SK-N-SH (cell line): ENCODE measurements around the gene LCN10. TPM values are rescaled to one million over a fixed set of nuclear protein-coding genes. Genes with fewer than 3 reads are reported as not detected.

Source experiments
- CTCF ChIA-PET: fragments of 300-600, 350-600 bp; formaldehyde crosslinking; extraction: SDS; loops from one replicate; lab custom pipeline; 2021; lab: Yijun Ruan, JAX
- POLR2A ChIA-PET: fragments of 350-600 bp; sonication (Branson Sonifier 250); formaldehyde crosslinking; extraction: SDS; loops from one replicate; lab custom pipeline; 2020; ENCODE audit warnings: antibody characterized with exemption, inconsistent platforms; lab: Yijun Ruan, JAX
- DNase-seq: peaks from one replicate; pipeline ENCODE4 v3.0.0; 2012
- H2AFZ ChIP-seq: fragments of 200-600 bp; sonication (generic); 2 replicates; pipeline ENCODE4 v1.8.1; 2016; ENCODE audit warnings: antibody characterized with exemption, mild to moderate bottlenecking, low read depth
- H3F3A ChIP-seq: fragments of 200-600 bp; sonication (generic); replicated peaks from 2 replicates; pipeline ENCODE3; 2016; ENCODE audit warnings: antibody characterized with exemption, mild to moderate bottlenecking; ENCODE audit not compliant: insufficient read depth
- H3K27ac ChIP-seq, 2 experiments: fragments of 200-500 bp in 1 of 2; fragments of 200-600 bp in 1 of 2; sonication (Bioruptor generic) in 1 of 2; sonication (generic), shearing (Covaris generic) in 1 of 2; 2 replicates each; pipeline versions ENCODE4 v1.5.1 to v1.6.1; 2014 to 2016; ENCODE audit warnings: low read depth in 2 of 2, inconsistent platforms in 1 of 2, low read length in 1 of 2, mild to moderate bottlenecking in 1 of 2, mixed read lengths in 1 of 2
- H3K27me3 ChIP-seq: fragments of 200-600 bp; sonication (generic), shearing (Covaris generic); 2 replicates; pipeline ENCODE4 v1.6.1; 2016; ENCODE audit warnings: mixed run types; ENCODE audit not compliant: insufficient read depth
- H3K36me3 ChIP-seq, 2 experiments: fragments of 200-500 bp in 1 of 2; fragments of 200-600 bp in 1 of 2; sonication (Bioruptor generic) in 1 of 2; sonication (generic) in 1 of 2; replicated peaks in 1 of 2; 2 replicates each; pipeline versions ENCODE3 to v1.5.1; 2014 to 2016; ENCODE audit warnings: low read length in 1 of 2, mild to moderate bottlenecking in 1 of 2; ENCODE audit not compliant: insufficient read depth in 2 of 2, control insufficient read depth in 1 of 2
- H3K4me1 ChIP-seq, 2 experiments: fragments of 200-500 bp in 1 of 2; fragments of 200-600 bp in 1 of 2; sonication (Bioruptor generic) in 1 of 2; sonication (generic), shearing (Covaris generic) in 1 of 2; 2 replicates each; pipeline versions ENCODE4 v1.5.1 to v1.6.1; 2014 to 2016; ENCODE audit warnings: low read depth in 1 of 2, low read length in 1 of 2, mixed run types in 1 of 2; ENCODE audit not compliant: insufficient read depth in 2 of 2, control insufficient read depth in 1 of 2
- H3K4me2 ChIP-seq: fragments of 200-600 bp; sonication (generic), shearing (Covaris generic); 2 replicates; pipeline ENCODE4 v1.6.1; 2017; ENCODE audit warnings: mixed run types
- H3K4me3 ChIP-seq, 2 experiments: fragments of 200-500 bp in 1 of 2; fragments of 200-600 bp in 1 of 2; sonication (Bioruptor generic) in 1 of 2; sonication (generic), shearing (Covaris generic) in 1 of 2; 2 replicates each; pipeline versions ENCODE4 v1.5.1 to v1.8.1; 2014 to 2016; ENCODE audit warnings: low read depth in 2 of 2, inconsistent platforms in 1 of 2, low read length in 1 of 2, mild to moderate bottlenecking in 1 of 2, mixed read lengths in 1 of 2, moderate library complexity in 1 of 2
- H3K79me2 ChIP-seq: fragments of 200-600 bp; sonication (generic); 2 replicates; pipeline ENCODE4 v1.8.1; 2017; ENCODE audit warnings: mild to moderate bottlenecking; ENCODE audit not compliant: insufficient read depth
- H3K9ac ChIP-seq: fragments of 200-600 bp; sonication (generic); 2 replicates; pipeline ENCODE4 v1.6.1; 2017; ENCODE audit warnings: mixed run types
- H3K9me2 ChIP-seq: fragments of 200-600 bp; sonication (generic); 2 replicates; pipeline ENCODE4 v1.6.1; 2017; ENCODE audit warnings: mixed run types
- H3K9me3 ChIP-seq: fragments of 200-600 bp; sonication (generic); 2 replicates; pipeline ENCODE4 v1.6.1; 2017; ENCODE audit warnings: mixed run types, mild to moderate bottlenecking, moderate library complexity
- H4K20me1 ChIP-seq: fragments of 200-600 bp; sonication (generic); 2 replicates; pipeline ENCODE4 v1.6.1; 2017; ENCODE audit warnings: mild to moderate bottlenecking, mixed run types; ENCODE audit not compliant: insufficient read depth
- ELF1 ChIP-seq: IDR thresholded peaks from 2 replicates; pipeline ENCODE4 v1.4.0; 2012
- EP300 ChIP-seq, 2 experiments: IDR thresholded peaks; 2 replicates each; pipeline versions ENCODE4 v1.4.0 to v1.6.1; 2012; ENCODE audit warnings: borderline replicate concordance in 1 of 2, low read depth in 1 of 2, low read length in 1 of 2
- FOSL2 ChIP-seq: IDR thresholded peaks from 2 replicates; pipeline ENCODE4 v1.4.0; 2012; ENCODE audit warnings: low read depth, mild to moderate bottlenecking, moderate library complexity, borderline replicate concordance
- GABPA ChIP-seq: IDR thresholded peaks from 2 replicates; pipeline ENCODE4 v1.4.0; 2012; ENCODE audit warnings: low read depth, mild to moderate bottlenecking
- MEF2A ChIP-seq: IDR thresholded peaks from 2 replicates; pipeline ENCODE4 v1.4.0; 2012; ENCODE audit warnings: low read depth, borderline replicate concordance
- NFIC ChIP-seq: IDR thresholded peaks from 2 replicates; pipeline ENCODE4 v1.4.0; 2012; ENCODE audit warnings: borderline replicate concordance
- PBX3 ChIP-seq: IDR thresholded peaks from 2 replicates; pipeline ENCODE4; 2012
- POLR2AphosphoS5 ChIP-seq: IDR thresholded peaks from 2 replicates; pipeline ENCODE4 v1.6.1; 2012; ENCODE audit warnings: low read depth, low read length
- RCOR1 ChIP-seq: fragments of 150-350 bp; IDR thresholded peaks from 2 replicates; pipeline ENCODE4 v1.6.1; 2017; ENCODE audit warnings: antibody characterized with exemption, low read length
- RFX5 ChIP-seq: IDR thresholded peaks from 2 replicates; pipeline ENCODE4 v1.6.1; 2012; ENCODE audit warnings: mild to moderate bottlenecking, improper control_type of control experiment, low read length
- RXRA ChIP-seq: IDR thresholded peaks from 2 replicates; pipeline ENCODE4 v1.4.0; 2012; ENCODE audit warnings: low read depth, mild to moderate bottlenecking, borderline replicate concordance
- SMC3 ChIP-seq: IDR thresholded peaks from 2 replicates; pipeline ENCODE4 v1.6.1; 2012; ENCODE audit warnings: low read depth, low read length, improper control_type of control experiment
- TAF1 ChIP-seq: IDR thresholded peaks from 2 replicates; pipeline ENCODE4 v1.6.1; 2012; ENCODE audit warnings: low read depth, mild to moderate bottlenecking, low read length, moderate library complexity, borderline replicate concordance
- USF2 ChIP-seq: fragments of 150-350 bp; IDR thresholded peaks from 2 replicates; pipeline ENCODE4 v1.6.1; 2017; ENCODE audit warnings: antibody characterized with exemption, low read length, low read depth, borderline replicate concordance
- WGBS: methylation state at CpG from one replicate; pipeline ENCODE4 v1.1.6; 2017; ENCODE audit warnings: low lambda C conversion rate; 5-methylcytosine and 5-hydroxymethylcytosine counted together
- polyA plus RNA-seq, 3 experiments: library from polyadenylated mRNA; depleted of rRNA; stranded (reverse); fragments of >200 nt; gene quantifications; 2 replicates each; pipeline ENCODE4 v1.2.3, GENCODE V29; 2012

LCN10 gene
- polyA plus RNA-seq, 1 of the 3 experiments (the other 2 are of a cell fraction) = not detected

- 95% methylated on average over 17 of the region's 31 CpGs for WGBS
- Histone ChIP-seq H3K4me1 (peaks cover 8 to 21% of the 10 kb centered on the region in 2 experiments; a peak in 1 of 4 replicates), H3K27me3 (no peaks in the 10 kb centered on the region), H3K4me2 (no peak overlapping the region), H3K9me3 (no peaks in the 10 kb centered on the region), H3K36me3 (peaks cover 25 to 38% of the 10 kb centered on the region in 2 experiments), H3K9ac (no peak overlapping the region), H3F3A (peaks cover 24% of the 10 kb centered on the region), H3K4me3 (no peak overlapping the region), H3K9me2 (no peaks in the 10 kb centered on the region)
- ChIA-PET POLR2A (interaction anchor here (1.7 kb wide), 1 partner anchor 9 kb away, joined by 12 read pairs; no protein-coding TSS in a partner anchor), CTCF (interaction anchor here (0.8 to 2.7 kb wide), 4 partner anchors 8 to 50 kb away, joined by 3 to 13 read pairs (median 6); partner anchors contain the start of gene LCN8)
- no peak for DNase-seq
- no peak for TF ChIP-seq SMC3
- TF ChIP-seq EP300 (IDR thresholded peaks at IDR 0.05; ENCODE audit: borderline replicate concordance in 1 of 2, low read depth in 1 of 2, low read length in 1 of 2) = no peak
- no peak for TF ChIP-seq ELF1
- TF ChIP-seq MEF2A = no peak
- TF ChIP-seq RFX5 = no peak
- TF ChIP-seq RXRA = no peak
- no peak for TF ChIP-seq TAF1
- no peak for TF ChIP-seq USF2
- no peak for TF ChIP-seq RCOR1
- TF ChIP-seq NFIC = no peak
- TF ChIP-seq, all 33 proteins: peak for 0
- peaks cover 66% of the 10 kb centered on the region for H4K20me1 ChIP-seq
- H2AFZ ChIP-seq = no peak overlapping the region
- H3K79me2 ChIP-seq = peaks cover 35% of the 10 kb centered on the region
- H3K27ac ChIP-seq = no peak overlapping the region
These were observed 20.4 kb downstream of the LCN10 start for GRCh38 chr9:136722093-136722968.

DNA sequence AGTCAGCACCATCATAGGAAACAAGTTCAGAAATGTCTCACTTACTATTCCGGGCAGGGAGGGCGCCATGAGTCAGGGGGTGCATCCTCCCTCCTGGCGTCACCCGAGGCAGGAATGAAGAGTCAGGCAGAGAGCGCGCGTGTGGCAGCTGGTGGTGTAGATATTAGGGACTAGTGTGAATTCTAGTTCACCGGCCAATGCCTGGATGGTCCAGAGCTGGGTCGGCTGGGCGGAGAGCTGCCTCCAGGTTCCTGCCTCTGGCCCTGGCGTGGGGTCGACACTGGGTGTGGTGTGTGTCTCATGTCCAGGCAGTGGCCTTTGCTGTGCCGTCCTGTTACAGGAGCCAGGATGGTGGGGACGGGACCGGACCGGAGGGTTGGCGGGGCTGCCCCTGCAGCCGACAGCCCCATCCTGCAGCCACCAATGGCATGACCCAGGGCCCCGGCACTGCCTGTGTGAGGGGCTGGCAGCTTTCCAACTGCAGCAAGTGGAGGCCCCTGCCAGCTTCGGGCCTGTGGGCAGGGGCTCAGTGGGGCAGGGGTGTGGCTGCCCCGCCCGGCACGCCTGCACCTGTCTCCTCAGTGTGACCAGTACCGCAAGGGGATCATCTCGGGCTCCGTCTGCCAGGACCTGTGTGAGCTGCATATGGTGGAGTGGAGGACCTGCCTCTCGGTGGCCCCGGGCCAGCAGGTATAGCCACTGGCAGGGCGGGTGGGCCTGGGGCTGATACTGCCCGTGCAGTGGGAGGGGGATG is 21.2 kb downstream of the LCN10 start:
- H4K20me1 ChIP-seq = peaks cover 58% of the 10 kb centered on the region
- no peaks in the 10 kb centered on the region for H3K9me3 ChIP-seq
- no peak for DNase-seq
- H3K36me3 ChIP-seq = peaks cover 21 to 35% of the 10 kb centered on the region in 2 experiments
- no peak overlapping the region for H3K9ac ChIP-seq
- POLR2A ChIA-PET = interaction anchor here (1.2 to 1.7 kb wide), 2 partner anchors 8 to 75 kb away, joined by 3 to 12 read pairs; no protein-coding TSS in a partner anchor
- 79% methylated on average over 22 of the region's 30 CpGs for WGBS
- CTCF ChIA-PET = interaction anchor here (1.1 to 2.7 kb wide), 3 partner anchors 10 to 49 kb away, joined by 3 to 13 read pairs (median 9); partner anchors contain the start of gene LCN8
- H3K27ac ChIP-seq = no peak overlapping the region
- H3K9me2 ChIP-seq = no peaks in the 10 kb centered on the region
- H3K4me1 ChIP-seq = peaks cover 8 to 15% of the 10 kb centered on the region in 2 experiments; a peak in 1 of 4 replicates
- H2AFZ ChIP-seq = no peak overlapping the region
- H3K4me2 ChIP-seq = 0 out of 2 replicates have a peak overlapping the region, but pooled peaks have one; percentile 15
- no peak overlapping the region for H3K4me3 ChIP-seq
- peaks cover 27% of the 10 kb centered on the region for H3K79me2 ChIP-seq
- H3F3A ChIP-seq = peaks cover 24% of the 10 kb centered on the region
- TF ChIP-seq POLR2AphosphoS5 (peak; percentile 11), PBX3 (no peak), FOSL2 (peak; percentile 28; the same call in 1 of the 2 replicates), GABPA (no peak), NFIC (peak; percentile 15; the same call in 1 of the 2 replicates)
- no peaks in the 10 kb centered on the region for H3K27me3 ChIP-seq
